H9 (cell line): ENCODE data around the gene CCDC91. TPM values are rescaled to one million over a fixed set of nuclear protein-coding genes. Genes with fewer than 3 reads are reported as not detected.
A peak's percentile ranks its signal among the peaks of the same experiment; 100 is the strongest.

Source experiments
- DNase-seq: peaks from one replicate; pipeline ENCODE4 v3.0.0-alpha.2; 2017
- H2AFZ ChIP-seq: one replicate; pipeline ENCODE4 v1.6.1; 2013; ENCODE audit warnings: mild to moderate bottlenecking, low read length, control low read depth, moderate library complexity
- H2AK5ac ChIP-seq: 2 replicates; pipeline ENCODE4 v1.6.1; 2013; ENCODE audit warnings: low read length, control low read depth, mixed read lengths; ENCODE audit not compliant: insufficient read length
- H2BK120ac ChIP-seq: one replicate; pipeline ENCODE4 v1.6.1; 2013; ENCODE audit warnings: low read depth, mild to moderate bottlenecking, low read length, control low read depth, inconsistent platforms; ENCODE audit not compliant: poor library complexity, severe bottlenecking
- H2BK12ac ChIP-seq: 2 replicates; pipeline ENCODE4 v1.6.1; 2013; ENCODE audit warnings: low read length, control low read depth, mixed read lengths, low read depth; ENCODE audit not compliant: insufficient read length
- H2BK15ac ChIP-seq: 2 replicates; pipeline ENCODE4 v1.6.1; 2013; ENCODE audit warnings: low read depth, low read length, control low read depth
- H2BK20ac ChIP-seq: one replicate; pipeline ENCODE4 v1.6.1; 2013; ENCODE audit warnings: low read depth, mild to moderate bottlenecking, low read length, control low read depth, inconsistent platforms; ENCODE audit not compliant: poor library complexity, severe bottlenecking
- H2BK5ac ChIP-seq: 2 replicates; pipeline ENCODE4 v1.6.1; 2013; ENCODE audit warnings: low read length, control low read depth, mixed read lengths; ENCODE audit not compliant: insufficient read length
- H3K14ac ChIP-seq: 2 replicates; pipeline ENCODE4 v1.6.1; 2013; ENCODE audit warnings: low read length, control low read depth; ENCODE audit not compliant: insufficient read depth
- H3K18ac ChIP-seq: 2 replicates; pipeline ENCODE4 v1.6.1; 2013; ENCODE audit warnings: low read depth, mild to moderate bottlenecking, mixed read lengths, low read length, control low read depth; ENCODE audit not compliant: insufficient read length
- H3K23ac ChIP-seq: 2 replicates; pipeline ENCODE4 v1.6.1; 2013; ENCODE audit warnings: low read length, control low read depth, mixed read lengths, low read depth; ENCODE audit not compliant: insufficient read length
- H3K23me2 ChIP-seq: 2 replicates; pipeline ENCODE4 v1.6.1; 2013; ENCODE audit warnings: low read depth, mild to moderate bottlenecking, mixed read lengths, low read length, control low read depth; ENCODE audit not compliant: insufficient read length, poor library complexity, severe bottlenecking
- H3K27ac ChIP-seq: 2 replicates; pipeline ENCODE4 v1.5.1; 2013; ENCODE audit warnings: low read length, control low read depth, mixed read lengths, low read depth; ENCODE audit not compliant: insufficient read length
- H3K27me3 ChIP-seq: 2 replicates; pipeline ENCODE4 v1.6.1; 2013; ENCODE audit warnings: low read length, control low read depth, inconsistent platforms; ENCODE audit not compliant: insufficient read depth
- H3K4ac ChIP-seq: 2 replicates; pipeline ENCODE4 v1.6.1; 2013; ENCODE audit warnings: low read depth, mild to moderate bottlenecking, control low read depth, inconsistent platforms, low read length, moderate library complexity
- H3K4me1 ChIP-seq: 2 replicates; pipeline ENCODE4 v1.6.1; 2013; ENCODE audit warnings: low read length, control low read depth, inconsistent platforms; ENCODE audit not compliant: insufficient read depth
- H3K4me2 ChIP-seq: 2 replicates; pipeline ENCODE4 v1.6.1; 2013; ENCODE audit warnings: low read length, control low read depth, mixed read lengths; ENCODE audit not compliant: insufficient read length, insufficient read depth
- H3K56ac ChIP-seq: 2 replicates; pipeline ENCODE4 v1.6.1; 2013; ENCODE audit warnings: low read depth, mild to moderate bottlenecking, mixed read lengths, low read length, control low read depth; ENCODE audit not compliant: insufficient read length
- H3K79me1 ChIP-seq: 2 replicates; pipeline ENCODE4 v1.6.1; 2013; ENCODE audit warnings: low read depth, mild to moderate bottlenecking, moderate library complexity, low read length, control low read depth, inconsistent platforms; ENCODE audit not compliant: insufficient read depth, poor library complexity, severe bottlenecking
- H3K79me2 ChIP-seq: 2 replicates; pipeline ENCODE4 v1.6.1; 2013; ENCODE audit warnings: low read length, control low read depth, inconsistent platforms; ENCODE audit not compliant: insufficient read depth
- H3K9ac ChIP-seq: 2 replicates; pipeline ENCODE4 v1.6.1; 2013; ENCODE audit warnings: low read length, control low read depth, mixed read lengths; ENCODE audit not compliant: insufficient read length; ENCODE audit errors: extremely low read depth
- H3K9me3 ChIP-seq: one replicate; pipeline ENCODE4 v1.6.1; 2013; ENCODE audit warnings: low read depth, low read length, inconsistent platforms; ENCODE audit not compliant: control insufficient read depth
- H3T11ph ChIP-seq: one replicate; pipeline ENCODE4 v1.6.1; 2013; ENCODE audit warnings: mild to moderate bottlenecking, low read length, control low read depth, inconsistent platforms
- H4K20me1 ChIP-seq: one replicate; pipeline ENCODE4 v1.6.1; 2013; ENCODE audit not compliant: control insufficient read depth, insufficient read length, insufficient read depth
- H4K5ac ChIP-seq: 2 replicates; pipeline ENCODE4 v1.6.1; 2013; ENCODE audit warnings: low read depth, mild to moderate bottlenecking, mixed read lengths, low read length, control low read depth; ENCODE audit not compliant: insufficient read length
- H4K8ac ChIP-seq: replicated peaks from 2 replicates; pipeline ENCODE4 v1.6.1; 2013; ENCODE audit warnings: low read length, control low read depth, mixed read lengths, low read depth; ENCODE audit not compliant: insufficient read length
- H4K91ac ChIP-seq: 2 replicates; pipeline ENCODE4 v1.6.1; 2013; ENCODE audit warnings: low read depth, mild to moderate bottlenecking, moderate library complexity, mixed read lengths, low read length, control low read depth; ENCODE audit not compliant: insufficient read length
- H3K27ac Mint-ChIP-seq, 3 experiments: 2 replicates in 2 of 3; 3 replicates in 1 of 3; pipeline ENCODE4 v1.8.0; 2020 to 2021; ENCODE audit warnings: mixed read lengths in 3 of 3, mild to moderate bottlenecking in 1 of 3, moderate library complexity in 1 of 3
- H3K27me3 Mint-ChIP-seq: 2 replicates; pipeline ENCODE4 v1.8.0; 2021; ENCODE audit warnings: low read depth, mild to moderate bottlenecking, moderate library complexity, mixed read lengths
- H3K36me3 Mint-ChIP-seq, 3 experiments: 2 replicates in 2 of 3; 3 replicates in 1 of 3; pipeline ENCODE4 v1.8.0; 2020 to 2021; ENCODE audit warnings: low read depth in 3 of 3, mixed read lengths in 3 of 3; ENCODE audit not compliant: insufficient read depth in 1 of 3
- H3K4me1 Mint-ChIP-seq, 2 experiments: 2 replicates each; pipeline ENCODE4 v1.8.0; 2020; ENCODE audit warnings: mixed read lengths in 2 of 2
- H3K4me3 Mint-ChIP-seq, 2 experiments: 2 replicates in 1 of 2; 3 replicates in 1 of 2; pipeline ENCODE4 v1.8.0; 2020 to 2021; ENCODE audit warnings: mild to moderate bottlenecking in 2 of 2, mixed read lengths in 2 of 2, moderate library complexity in 1 of 2
- H3K9me3 Mint-ChIP-seq, 2 experiments: 2 replicates in 1 of 2; 3 replicates in 1 of 2; pipeline ENCODE4 v1.8.0; 2020; ENCODE audit warnings: mild to moderate bottlenecking in 2 of 2, mixed read lengths in 2 of 2, moderate library complexity in 1 of 2
- CTCF ChIP-seq: fragments of 200-600 bp; sonication (generic); conservative IDR thresholded peaks from 3 replicates; pipeline ENCODE4 v1.8.0; 2021; ENCODE audit warnings: antibody characterized with exemption, mild to moderate bottlenecking
- WGBS: extraction: QIAGEN DNeasy Blood & Tissue Kit; methylation state at CpG from one replicate; pipeline ENCODE4 v1.1.7; 2013; ENCODE audit warnings: missing lambda C conversion rate, low lambda C conversion rate, mixed read lengths; ENCODE audit not compliant: insufficient read length; ENCODE audit errors: extremely low coverage; 5-methylcytosine and 5-hydroxymethylcytosine counted together
- total RNA-seq: library from RNA; stranded (reverse); gene quantifications from 2 replicates; pipeline ENCODE4 v1.2.1, GENCODE V29; 2021

Gene CCDC91
- total RNA-seq, 1 experiment from 2014 or later: 22.7 TPM

GRCh38 chr12:28217805-28218204 is 27.5 kb downstream of the CCDC91 start:
- H3K9me3 Mint-ChIP-seq: peaks cover 16 to 23% of the 10 kb centered on the region in 2 experiments

More at GRCh38 chr12:28217805-28218204, 27.5 kb downstream of the CCDC91 start:
- H3K14ac ChIP-seq: no peak overlapping the region
- no peaks in the 10 kb centered on the region for H3K23me2 ChIP-seq
- no peak overlapping the region for H3K56ac ChIP-seq
- H3K27me3 ChIP-seq: no peaks in the 10 kb centered on the region
- no peaks in the 10 kb centered on the region for H3K9me3 ChIP-seq
- no peak overlapping the region for H3K4ac ChIP-seq
- no CpG with 5 or more reads among the region's 2 CpGs for WGBS
- Mint-ChIP-seq H3K4me3 (no peak overlapping the region), H3K36me3 (peaks cover 13 to 40% (median 20%) of the 10 kb centered on the region in 3 experiments), H3K27ac (peak overlapping the region in 2 of 3 experiments; percentile 2 to 32; a peak in 5 of 7 replicates), H3K4me1 (peaks cover 32 to 48% of the 10 kb centered on the region in 2 experiments), H3K27me3 (no peaks in the 10 kb centered on the region)
- H2BK120ac ChIP-seq: no peak overlapping the region
- H2AFZ ChIP-seq: no peak overlapping the region
- H4K8ac ChIP-seq: no peak overlapping the region
- no peak for TF ChIP-seq CTCF
- H3K9ac ChIP-seq: no peak overlapping the region
- H3K18ac ChIP-seq: no peak overlapping the region
- no peaks in the 10 kb centered on the region for H3K79me2 ChIP-seq
- H2BK20ac ChIP-seq: no peak overlapping the region
- H3K79me1 ChIP-seq: no peaks in the 10 kb centered on the region
- no peak for DNase-seq
- no peak overlapping the region for H2AK5ac ChIP-seq
- H4K20me1 ChIP-seq: no peaks in the 10 kb centered on the region
- H4K91ac ChIP-seq: no peak overlapping the region
- no peak overlapping the region for H2BK12ac ChIP-seq
- no peak overlapping the region for H4K5ac ChIP-seq
- no peak overlapping the region for H3K4me2 ChIP-seq
- no peak overlapping the region for H3T11ph ChIP-seq
- no peak overlapping the region for H3K27ac ChIP-seq
- H3K23ac ChIP-seq: no peak overlapping the region
- no peaks in the 10 kb centered on the region for H3K4me1 ChIP-seq
- H2BK15ac ChIP-seq: no peak overlapping the region
- no peak overlapping the region for H2BK5ac ChIP-seq
